HL-60 (cell line): ENCODE data around the gene DHX38.

ENCODE experiments used
- GABPA ChIP-seq: IDR thresholded peaks from 2 replicates; pipeline ENCODE4 v1.6.1; 2012; ENCODE audit warnings: low read depth
- POLR2AphosphoS5 ChIP-seq: IDR thresholded peaks from 2 replicates; pipeline ENCODE4 v1.6.1; 2012; ENCODE audit warnings: low read depth
- TF ChIP-seq, protein P1 (sequence below): IDR thresholded peaks from one replicate; pipeline ENCODE4 v1.5.1; 2011; ENCODE audit warnings: low read length, control low read depth, inconsistent platforms; ENCODE audit not compliant: insufficient read depth

GRCh38 chr16:72139908-72140307 is 46.3 kb downstream of the DHX38 start:
- TF ChIP-seq POLR2AphosphoS5 = no peak
- TF ChIP-seq, protein P1, sequence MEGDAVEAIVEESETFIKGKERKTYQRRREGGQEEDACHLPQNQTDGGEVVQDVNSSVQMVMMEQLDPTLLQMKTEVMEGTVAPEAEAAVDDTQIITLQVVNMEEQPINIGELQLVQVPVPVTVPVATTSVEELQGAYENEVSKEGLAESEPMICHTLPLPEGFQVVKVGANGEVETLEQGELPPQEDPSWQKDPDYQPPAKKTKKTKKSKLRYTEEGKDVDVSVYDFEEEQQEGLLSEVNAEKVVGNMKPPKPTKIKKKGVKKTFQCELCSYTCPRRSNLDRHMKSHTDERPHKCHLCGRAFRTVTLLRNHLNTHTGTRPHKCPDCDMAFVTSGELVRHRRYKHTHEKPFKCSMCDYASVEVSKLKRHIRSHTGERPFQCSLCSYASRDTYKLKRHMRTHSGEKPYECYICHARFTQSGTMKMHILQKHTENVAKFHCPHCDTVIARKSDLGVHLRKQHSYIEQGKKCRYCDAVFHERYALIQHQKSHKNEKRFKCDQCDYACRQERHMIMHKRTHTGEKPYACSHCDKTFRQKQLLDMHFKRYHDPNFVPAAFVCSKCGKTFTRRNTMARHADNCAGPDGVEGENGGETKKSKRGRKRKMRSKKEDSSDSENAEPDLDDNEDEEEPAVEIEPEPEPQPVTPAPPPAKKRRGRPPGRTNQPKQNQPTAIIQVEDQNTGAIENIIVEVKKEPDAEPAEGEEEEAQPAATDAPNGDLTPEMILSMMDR = no peak
- TF ChIP-seq GABPA = no peak
